GM12873 (cell line): ENCODE data around the gene SFT2D1.

ENCODE experiments used
- TF ChIP-seq, protein P1 (sequence below): IDR thresholded peaks from 2 replicates; pipeline ENCODE4 v1.5.1; 2012; ENCODE audit warnings: low read depth, mild to moderate bottlenecking, moderate library complexity, low read length, control low read depth; ENCODE audit not compliant: insufficient read depth; ENCODE audit errors: missing control alignments

Gene SFT2D1

DNA sequence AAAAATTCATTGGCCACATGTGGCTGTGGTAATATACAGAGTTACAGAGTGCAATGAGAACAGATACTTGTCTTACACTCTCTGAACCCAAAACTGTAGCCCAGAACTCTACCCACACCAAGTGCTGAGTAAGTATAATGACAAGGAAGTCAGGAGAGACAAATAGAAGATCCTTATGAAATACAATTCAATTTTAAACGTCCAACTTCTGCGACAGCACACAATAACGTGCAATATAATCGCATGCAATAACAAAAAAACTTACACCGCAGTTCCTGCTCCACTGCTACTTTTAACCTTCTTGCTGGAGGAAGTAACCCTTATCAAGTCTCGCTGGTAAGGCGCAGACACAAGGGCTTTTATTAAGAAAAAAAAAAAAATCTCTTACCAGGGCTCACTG lies 881 bp downstream of the SFT2D1 start:
- TF ChIP-seq, protein P1, sequence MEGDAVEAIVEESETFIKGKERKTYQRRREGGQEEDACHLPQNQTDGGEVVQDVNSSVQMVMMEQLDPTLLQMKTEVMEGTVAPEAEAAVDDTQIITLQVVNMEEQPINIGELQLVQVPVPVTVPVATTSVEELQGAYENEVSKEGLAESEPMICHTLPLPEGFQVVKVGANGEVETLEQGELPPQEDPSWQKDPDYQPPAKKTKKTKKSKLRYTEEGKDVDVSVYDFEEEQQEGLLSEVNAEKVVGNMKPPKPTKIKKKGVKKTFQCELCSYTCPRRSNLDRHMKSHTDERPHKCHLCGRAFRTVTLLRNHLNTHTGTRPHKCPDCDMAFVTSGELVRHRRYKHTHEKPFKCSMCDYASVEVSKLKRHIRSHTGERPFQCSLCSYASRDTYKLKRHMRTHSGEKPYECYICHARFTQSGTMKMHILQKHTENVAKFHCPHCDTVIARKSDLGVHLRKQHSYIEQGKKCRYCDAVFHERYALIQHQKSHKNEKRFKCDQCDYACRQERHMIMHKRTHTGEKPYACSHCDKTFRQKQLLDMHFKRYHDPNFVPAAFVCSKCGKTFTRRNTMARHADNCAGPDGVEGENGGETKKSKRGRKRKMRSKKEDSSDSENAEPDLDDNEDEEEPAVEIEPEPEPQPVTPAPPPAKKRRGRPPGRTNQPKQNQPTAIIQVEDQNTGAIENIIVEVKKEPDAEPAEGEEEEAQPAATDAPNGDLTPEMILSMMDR: no peak

DNA sequence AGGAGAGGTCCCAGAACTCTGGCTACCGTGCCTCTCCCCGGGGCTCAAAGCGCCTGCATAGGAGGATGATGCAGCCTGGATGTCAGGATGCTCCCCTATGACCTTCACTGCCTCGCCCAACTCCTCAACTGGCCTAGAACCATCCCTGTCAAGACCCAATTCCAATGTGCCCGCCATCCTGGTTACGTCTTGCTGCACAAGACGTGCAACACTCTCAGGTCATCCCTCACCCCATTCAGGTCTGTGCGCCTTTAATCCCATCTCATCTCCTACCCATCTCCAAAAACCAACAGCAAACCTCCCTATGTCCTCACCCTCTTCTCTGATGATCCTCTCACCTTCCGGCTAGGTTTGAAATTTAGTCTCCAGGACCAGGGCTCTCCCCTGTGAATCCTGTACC lies 3.5 kb downstream of the SFT2D1 start:
- TF ChIP-seq, protein P1: no peak

DNA sequence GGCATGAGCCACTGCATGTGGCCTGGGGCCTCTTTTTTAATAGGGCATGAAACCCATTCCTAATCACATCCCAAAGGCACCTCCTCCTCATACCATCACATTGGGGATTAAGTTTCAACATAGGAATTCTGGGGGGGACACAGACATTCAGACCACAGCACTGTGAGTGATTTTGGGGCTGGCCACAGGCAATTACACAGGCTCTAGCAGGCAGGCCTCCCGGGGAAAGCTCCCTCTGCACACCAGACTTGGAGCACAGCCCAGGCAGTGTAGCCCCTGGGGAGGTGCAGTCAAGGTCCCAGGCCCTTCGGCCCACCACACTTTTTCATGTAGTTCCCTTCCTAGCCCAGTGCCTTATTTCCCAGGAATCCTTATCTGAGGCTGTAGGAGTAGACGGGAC lies 5.5 kb downstream of the SFT2D1 start:
- TF ChIP-seq, protein P1: no peak

DNA sequence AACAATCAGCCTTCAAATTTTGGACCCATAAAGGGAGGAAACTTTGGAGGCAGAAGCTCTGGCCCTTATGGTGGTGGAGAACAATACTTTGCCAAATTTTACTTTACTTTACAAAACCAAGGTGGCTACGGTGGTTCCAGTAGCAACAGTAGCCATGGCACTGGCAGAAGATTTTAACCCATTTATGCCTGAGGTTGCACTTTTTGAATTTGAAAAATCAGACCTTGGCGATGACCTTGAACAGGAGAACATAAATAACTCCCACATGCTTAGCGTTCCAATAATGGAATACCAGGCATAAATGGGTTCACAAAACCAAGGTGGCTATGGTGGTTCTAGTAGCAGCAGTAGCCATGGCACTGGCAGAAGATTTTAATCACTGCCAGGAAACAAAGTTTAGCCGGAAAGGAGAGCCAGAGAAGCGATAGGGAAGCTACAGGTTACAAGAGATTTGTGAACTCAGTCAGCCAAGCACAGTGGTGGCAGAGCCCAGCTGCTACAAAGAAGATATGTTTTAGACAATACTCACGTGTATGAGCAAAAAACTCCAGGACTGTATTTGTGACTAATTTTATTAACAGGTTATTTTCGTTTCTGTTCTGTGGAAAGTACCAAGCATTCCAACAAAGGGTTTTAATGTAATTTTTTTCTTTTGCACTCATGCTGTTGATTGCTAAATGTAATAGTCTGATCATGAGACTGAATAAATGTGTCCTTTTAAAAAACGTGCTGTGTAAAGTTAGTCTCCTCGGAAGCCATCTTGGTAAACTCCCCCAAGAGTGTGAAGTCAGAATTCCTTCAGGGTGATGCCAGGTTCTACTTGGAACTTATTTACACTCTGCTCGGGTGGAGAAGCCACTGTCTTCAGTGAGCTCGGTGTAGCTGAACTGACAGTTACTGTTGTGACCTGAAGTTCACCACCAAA lies 6.7 kb downstream of the SFT2D1 start:
- TF ChIP-seq, protein P1: no peak

DNA sequence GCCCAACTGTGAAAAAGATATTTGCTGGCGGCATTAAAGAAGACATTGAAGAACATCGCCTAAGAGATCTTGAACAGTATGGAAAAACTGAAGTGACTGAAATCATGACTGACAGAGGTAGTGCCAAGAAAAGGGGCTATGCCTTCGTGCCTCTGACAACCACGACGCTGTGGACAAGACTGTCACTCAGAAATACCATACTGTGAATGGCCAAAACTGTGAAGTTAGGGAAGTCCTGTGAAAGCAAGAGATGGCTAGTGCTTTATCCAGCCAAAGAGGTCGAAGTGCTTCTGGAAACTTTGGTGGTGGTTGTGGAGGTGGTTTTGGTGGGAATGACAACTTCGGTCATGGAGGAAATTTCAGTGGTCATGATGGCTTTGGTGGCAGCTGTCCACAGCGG lies 7.5 kb downstream of the SFT2D1 start:
- TF ChIP-seq, protein P1: no peak

DNA sequence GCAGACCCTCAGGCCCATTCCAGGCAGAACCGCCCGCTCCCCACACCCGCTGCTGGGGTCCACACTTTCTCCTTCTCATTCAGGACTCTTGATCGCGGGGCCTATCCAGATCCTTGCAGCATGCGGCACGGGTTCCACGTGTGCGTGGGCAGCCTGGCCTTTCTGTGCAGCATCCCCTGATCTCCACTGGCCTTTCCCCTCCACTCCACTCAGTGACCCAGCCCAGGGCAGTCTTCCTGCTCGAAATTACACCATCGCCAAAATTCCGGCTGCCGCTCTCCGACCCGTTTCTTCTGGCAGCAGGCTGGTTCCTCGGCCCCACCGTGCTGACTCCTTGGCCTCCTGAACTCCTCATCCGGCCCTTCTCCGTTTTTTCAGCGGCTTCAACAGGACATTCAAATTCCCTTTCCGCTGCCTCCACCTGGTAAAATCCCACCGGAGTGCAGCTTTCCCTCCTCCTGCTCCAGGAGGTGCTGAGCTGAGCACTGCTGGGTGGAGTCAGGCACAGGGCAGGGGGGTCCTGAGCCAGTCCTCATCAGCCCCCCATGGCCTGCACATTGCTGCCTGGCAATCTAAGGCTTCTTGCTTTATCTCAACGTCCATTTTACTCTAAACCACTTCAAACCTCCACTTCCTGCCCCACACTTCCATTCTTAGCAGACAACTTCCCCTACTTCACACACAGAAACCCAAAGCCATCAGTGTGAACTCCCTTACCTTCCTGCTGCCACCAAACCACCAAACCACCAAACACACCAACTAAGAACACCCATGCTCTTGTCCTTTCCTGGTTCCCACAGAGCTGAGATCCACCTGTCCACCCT lies 9.0 kb downstream of the SFT2D1 start:
- TF ChIP-seq, protein P1: no peak
